Astrocyte of the spinal cord (primary cell): ENCODE data around the gene NOL8.

Experiments used
- DNase-seq: peaks from one replicate; pipeline ENCODE4 v3.0.0; 2011; ENCODE audit warnings: low read depth, low spot score
- H3K4me3 ChIP-seq: 2 replicates; pipeline ENCODE4 v1.5.1; 2011; ENCODE audit warnings: low read depth, mild to moderate bottlenecking, low read length, moderate library complexity
- in situ Hi-C: cut with HindIII; loops from 2 replicates; pipeline ENCODE4 v1.10.0; 2017; ENCODE audit warnings: low sequenced_read_pairs
- TF ChIP-seq, protein P1 (sequence below): IDR thresholded peaks from 2 replicates; pipeline ENCODE4 v1.5.1; 2012; ENCODE audit warnings: low read depth, mild to moderate bottlenecking, low read length, inconsistent platforms

NOL8 gene

GRCh38 chr9:92299116-92299515, 26.0 kb downstream of the NOL8 start:
- DNase-seq = no peak
- in situ Hi-C loops = no loop called here
- TF ChIP-seq, protein P1, sequence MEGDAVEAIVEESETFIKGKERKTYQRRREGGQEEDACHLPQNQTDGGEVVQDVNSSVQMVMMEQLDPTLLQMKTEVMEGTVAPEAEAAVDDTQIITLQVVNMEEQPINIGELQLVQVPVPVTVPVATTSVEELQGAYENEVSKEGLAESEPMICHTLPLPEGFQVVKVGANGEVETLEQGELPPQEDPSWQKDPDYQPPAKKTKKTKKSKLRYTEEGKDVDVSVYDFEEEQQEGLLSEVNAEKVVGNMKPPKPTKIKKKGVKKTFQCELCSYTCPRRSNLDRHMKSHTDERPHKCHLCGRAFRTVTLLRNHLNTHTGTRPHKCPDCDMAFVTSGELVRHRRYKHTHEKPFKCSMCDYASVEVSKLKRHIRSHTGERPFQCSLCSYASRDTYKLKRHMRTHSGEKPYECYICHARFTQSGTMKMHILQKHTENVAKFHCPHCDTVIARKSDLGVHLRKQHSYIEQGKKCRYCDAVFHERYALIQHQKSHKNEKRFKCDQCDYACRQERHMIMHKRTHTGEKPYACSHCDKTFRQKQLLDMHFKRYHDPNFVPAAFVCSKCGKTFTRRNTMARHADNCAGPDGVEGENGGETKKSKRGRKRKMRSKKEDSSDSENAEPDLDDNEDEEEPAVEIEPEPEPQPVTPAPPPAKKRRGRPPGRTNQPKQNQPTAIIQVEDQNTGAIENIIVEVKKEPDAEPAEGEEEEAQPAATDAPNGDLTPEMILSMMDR = no peak
- H3K4me3 ChIP-seq = no peak overlapping the region

DNA sequence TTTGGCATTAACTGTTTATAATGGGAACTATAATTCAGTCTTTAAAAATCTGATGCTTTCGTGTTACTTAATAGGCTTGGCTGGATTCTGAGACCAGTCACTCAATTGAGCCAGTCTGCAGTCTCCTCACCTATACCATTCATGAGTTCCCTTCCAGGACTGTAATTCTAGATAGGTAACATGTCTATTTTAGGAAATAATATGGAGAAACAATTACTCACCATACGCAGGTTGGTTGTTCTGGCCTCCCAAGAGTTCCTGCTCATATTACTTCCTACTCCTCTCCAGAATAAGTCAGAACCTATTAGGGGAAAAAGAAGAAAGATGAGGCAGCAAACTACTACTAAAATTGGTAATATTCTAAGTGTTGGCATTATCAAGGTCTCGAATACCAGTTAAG, 27.1 kb downstream of the NOL8 start:
- H3K4me3 ChIP-seq = no peak overlapping the region
- TF ChIP-seq, protein P1 = no peak
- in situ Hi-C loops = no loop called here
- no peak for DNase-seq

DNA sequence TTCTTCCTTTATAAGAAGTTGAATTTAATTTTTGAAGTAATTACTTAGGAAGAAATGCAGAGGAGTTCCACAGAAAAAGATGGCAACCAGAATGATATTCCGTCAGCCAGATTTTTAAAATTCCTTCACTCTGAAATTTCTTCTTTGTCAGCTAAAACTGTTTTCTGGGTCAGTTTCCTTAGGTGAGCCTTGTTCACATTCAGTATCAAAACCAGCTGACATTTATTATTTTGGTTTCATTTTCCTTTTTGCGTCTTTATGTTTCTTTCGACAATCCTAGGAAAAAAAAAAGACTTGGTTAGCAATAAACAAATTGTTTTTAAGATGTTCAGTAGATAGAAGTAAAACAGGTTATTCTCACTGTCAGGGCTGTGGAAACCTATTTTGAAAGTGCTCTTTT, 27.5 kb downstream of the NOL8 start:
- H3K4me3 ChIP-seq = no peak overlapping the region
- in situ Hi-C loops = no loop called here
- TF ChIP-seq, protein P1 = no peak
- DNase-seq = no peak

DNA sequence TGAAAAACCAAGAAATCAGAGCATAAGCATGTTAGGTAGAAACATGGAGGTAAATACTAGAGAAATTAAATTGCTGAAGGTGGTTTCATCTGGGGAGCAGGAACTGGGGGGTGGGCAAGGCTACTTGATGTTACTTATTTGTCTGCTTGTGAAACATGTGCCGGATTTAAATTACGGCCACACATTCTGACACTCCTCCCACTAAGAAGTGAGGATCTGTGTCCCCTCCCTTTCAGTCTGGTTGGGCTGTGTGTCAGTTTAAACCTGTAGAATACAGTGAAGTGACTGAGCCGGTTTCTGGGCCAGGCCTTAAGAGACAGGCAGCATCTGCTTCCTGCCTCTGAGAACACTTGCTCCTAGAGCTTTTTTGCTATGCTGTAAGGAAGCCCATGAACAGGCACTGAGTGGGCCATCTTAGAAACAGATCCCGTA, 29.3 kb downstream of the NOL8 start:
- no peak overlapping the region for H3K4me3 ChIP-seq
- no peak for DNase-seq
- in situ Hi-C loops = no loop called here
- TF ChIP-seq, protein P1 = no peak

GRCh38 chr9:92295240-92295790, 29.8 kb downstream of the NOL8 start:
- in situ Hi-C loops = no loop called here
- DNase-seq = no peak
- no peak overlapping the region for H3K4me3 ChIP-seq
- TF ChIP-seq, protein P1 = no peak

GRCh38 chr9:92294297-92294676, 30.9 kb downstream of the NOL8 start:
- DNase-seq = peak; percentile 8
- in situ Hi-C loops = no loop called here
- H3K4me3 ChIP-seq = peak overlapping the region; percentile 94
- TF ChIP-seq, protein P1 = no peak
